ENCODE results near the gene TRMT1.

Gene TRMT1

DNA sequence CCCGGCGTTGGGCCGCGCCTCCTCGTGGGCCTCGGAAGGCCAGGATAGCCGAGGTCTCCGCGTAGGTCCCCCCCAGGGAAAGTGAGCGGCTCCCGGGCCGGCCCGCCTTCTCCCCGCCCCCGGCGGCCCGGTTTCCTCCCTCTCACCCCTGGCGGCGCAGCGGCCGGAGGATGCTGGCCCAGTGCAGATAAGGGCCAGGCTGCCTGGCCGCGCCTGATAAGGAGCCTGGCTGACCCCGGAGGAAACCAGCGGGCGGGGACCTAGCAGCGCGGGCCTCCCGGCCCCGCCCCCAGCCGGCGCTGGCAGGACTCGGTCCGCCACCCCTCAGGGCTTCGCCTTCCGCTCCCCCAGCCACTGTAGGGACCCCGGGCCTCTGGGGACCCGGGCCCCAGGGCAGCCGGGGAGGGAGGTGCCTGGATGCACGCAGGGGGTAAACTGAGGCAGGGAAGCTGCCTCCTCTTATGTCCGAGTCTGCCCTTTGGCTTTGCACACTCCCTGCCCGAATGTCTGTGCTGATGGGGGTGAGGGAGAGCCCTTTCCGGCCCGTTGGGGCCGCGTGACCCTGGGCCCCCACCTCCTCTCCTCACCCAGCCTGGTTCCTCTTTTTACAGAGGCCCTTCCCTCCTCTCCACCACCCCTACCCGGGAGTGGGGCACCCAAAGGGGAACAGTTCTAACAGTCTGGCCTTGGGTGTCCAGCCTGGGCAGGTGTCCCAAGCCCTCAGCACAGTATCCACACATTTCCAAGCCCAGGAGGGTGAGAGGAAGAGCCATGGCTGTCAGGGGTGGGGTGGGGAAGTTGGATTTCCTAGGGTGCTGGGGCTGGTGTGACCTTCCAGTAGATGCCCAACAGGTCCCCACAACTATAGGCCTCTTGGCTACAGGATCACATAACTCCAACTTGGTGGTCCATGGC lies 13.6 kb downstream of the TRMT1 start, which contains the start of gene LYL1:
Gene LYL1, minus strand, starts transcription at position 193 of the 915 bp plus-strand sequence. CDS start 1,687 bp downstream, outside the sequence.
- Histone ChIP-seq H3K27me3 (ENCODE audit: insufficient read depth, low read length, poor library complexity, severe bottlenecking) (peaks cover 32% of the 10 kb centered on the region), H4K20me1 (ENCODE audit: insufficient read depth, low read length, poor library complexity, severe bottlenecking) (peaks cover 40% of the 10 kb centered on the region), H3K9me2 (replicated peaks; ENCODE audit: low read depth, low read length) (no peaks in the 10 kb centered on the region), H3K79me2 (ENCODE audit: insufficient read depth, low read length) (peaks cover 79% of the 10 kb centered on the region), H2AFZ (ENCODE audit: low read length) (no peak within 1 kb of the TSS), H3K9ac (ENCODE audit: low read depth, low read length, poor library complexity, severe bottlenecking) (peak within 1 kb of the TSS; percentile 100), H3K9me3 (ENCODE audit: insufficient read depth, low read depth, low read length) (no peaks in the 10 kb centered on the region), H3K4me3 (ENCODE audit: low read length, poor library complexity, severe bottlenecking) (peak within 1 kb of the TSS; percentile 94), H3K4me2 (ENCODE audit: low read depth, low read length, poor library complexity, severe bottlenecking) (peak within 1 kb of the TSS; percentile 97), H3K4me1 (ENCODE audit: insufficient read depth, low read length, poor library complexity, severe bottlenecking) (peaks cover 16% of the 10 kb centered on the region), H3F3A (ENCODE audit: low read depth) (peaks cover 28% of the 10 kb centered on the region), H3K36me3 (ENCODE audit: insufficient read depth, low read length) (peaks cover 30% of the 10 kb centered on the region)
- TF ChIP-seq EZH2phosphoT487 (IDR thresholded peaks at IDR 0.05; ENCODE audit: borderline replicate concordance) (no peak), CTCF (conservative IDR thresholded peaks at IDR 0.05; ENCODE audit: low read length) (no peak)

- Histone ChIP-seq H3K4me2 (ENCODE audit: low read depth, low read length, poor library complexity, severe bottlenecking) (peak overlapping the region; percentile 93), H3K9ac (ENCODE audit: low read depth, low read length, poor library complexity, severe bottlenecking) (peak overlapping the region; percentile 100), H3K79me2 (ENCODE audit: insufficient read depth, low read length) (peaks cover 80% of the 10 kb centered on the region), H3K36me3 (ENCODE audit: insufficient read depth, low read length) (peaks cover 30% of the 10 kb centered on the region), H3K9me2 (replicated peaks; ENCODE audit: low read depth, low read length) (no peaks in the 10 kb centered on the region), H3K27me3 (ENCODE audit: insufficient read depth, low read length, poor library complexity, severe bottlenecking) (peaks cover 32% of the 10 kb centered on the region), H3K9me3 (ENCODE audit: insufficient read depth, low read depth, low read length) (no peaks in the 10 kb centered on the region), H3K4me3 (ENCODE audit: low read length, poor library complexity, severe bottlenecking) (peak overlapping the region; percentile 94), H4K20me1 (ENCODE audit: insufficient read depth, low read length, poor library complexity, severe bottlenecking) (peaks cover 46% of the 10 kb centered on the region), H2AFZ (ENCODE audit: low read length) (no peak overlapping the region), H3K4me1 (ENCODE audit: insufficient read depth, low read length, poor library complexity, severe bottlenecking) (peaks cover 16% of the 10 kb centered on the region), H3F3A (ENCODE audit: low read depth) (peaks cover 28% of the 10 kb centered on the region)
- TF ChIP-seq EZH2phosphoT487 (IDR thresholded peaks at IDR 0.05; ENCODE audit: borderline replicate concordance): no peak
- TF ChIP-seq CTCF (conservative IDR thresholded peaks at IDR 0.05; ENCODE audit: low read length): no peak
These were observed 14.2 kb downstream of the TRMT1 start for GRCh38 chr19:13102416-13102665.

- Histone ChIP-seq H3K79me2 (ENCODE audit: insufficient read depth, low read length) (peaks cover 82% of the 10 kb centered on the region), H4K20me1 (ENCODE audit: insufficient read depth, low read length, poor library complexity, severe bottlenecking) (peaks cover 51% of the 10 kb centered on the region), H3K4me2 (ENCODE audit: low read depth, low read length, poor library complexity, severe bottlenecking) (peak overlapping the region; percentile 93), H3K4me1 (ENCODE audit: insufficient read depth, low read length, poor library complexity, severe bottlenecking) (peaks cover 20% of the 10 kb centered on the region), H3K27me3 (ENCODE audit: insufficient read depth, low read length, poor library complexity, severe bottlenecking) (peaks cover 38% of the 10 kb centered on the region), H3K36me3 (ENCODE audit: insufficient read depth, low read length) (peaks cover 30% of the 10 kb centered on the region), H2AFZ (ENCODE audit: low read length) (no peak overlapping the region), H3K4me3 (ENCODE audit: low read length, poor library complexity, severe bottlenecking) (peak overlapping the region; percentile 94), H3F3A (ENCODE audit: low read depth) (peaks cover 32% of the 10 kb centered on the region), H3K9ac (ENCODE audit: low read depth, low read length, poor library complexity, severe bottlenecking) (peak overlapping the region; percentile 100), H3K9me2 (replicated peaks; ENCODE audit: low read depth, low read length) (no peaks in the 10 kb centered on the region), H3K9me3 (ENCODE audit: insufficient read depth, low read depth, low read length) (no peaks in the 10 kb centered on the region)
- TF ChIP-seq EZH2phosphoT487 (IDR thresholded peaks at IDR 0.05; ENCODE audit: borderline replicate concordance): no peak
- TF ChIP-seq CTCF (conservative IDR thresholded peaks at IDR 0.05; ENCODE audit: low read length): peak; percentile 30; the same call in 1 of the 2 replicates
These were observed 14.7 kb downstream of the TRMT1 start for GRCh38 chr19:13101590-13102415.
